GM19193 (cell line): ENCODE results near the gene DCDC2C.

Experiments used
- POLR2A ChIP-seq: IDR thresholded peaks from 4 replicates; pipeline ENCODE4 v1.6.1; 2011; ENCODE audit not compliant: insufficient read depth, insufficient read length; ENCODE audit errors: extremely low read depth

The DCDC2C gene

GRCh38 chr2:3743951-3744555 is 40.7 kb downstream of the DCDC2C start:
- TF ChIP-seq POLR2A = no peak

GRCh38 chr2:3745920-3746319 is 42.5 kb downstream of the DCDC2C start:
- no peak for TF ChIP-seq POLR2A

- no peak for TF ChIP-seq POLR2A
Measured at GRCh38 chr2:3747032-3747654, 43.8 kb downstream of the DCDC2C start.

DNA sequence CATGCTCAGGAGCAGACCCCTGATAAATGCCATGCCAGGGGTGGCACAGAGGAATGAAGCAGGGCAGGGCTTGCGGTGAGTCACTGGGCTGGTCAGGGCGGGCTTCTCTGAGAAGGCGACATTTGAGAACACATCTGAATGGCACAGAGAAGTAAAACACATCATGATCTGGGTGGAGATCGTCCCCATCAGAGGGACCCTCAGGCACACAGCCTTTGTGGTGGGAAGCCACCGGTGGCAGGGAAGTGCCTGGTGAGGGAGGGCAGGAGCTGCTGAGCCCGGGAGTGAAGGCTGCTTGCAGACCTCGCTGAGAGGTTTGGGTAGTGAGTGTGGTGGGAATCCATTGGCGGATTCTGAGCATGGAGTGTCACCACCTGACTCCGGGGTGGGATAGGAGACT is 44.5 kb downstream of the DCDC2C start:
- no peak for TF ChIP-seq POLR2A

DNA sequence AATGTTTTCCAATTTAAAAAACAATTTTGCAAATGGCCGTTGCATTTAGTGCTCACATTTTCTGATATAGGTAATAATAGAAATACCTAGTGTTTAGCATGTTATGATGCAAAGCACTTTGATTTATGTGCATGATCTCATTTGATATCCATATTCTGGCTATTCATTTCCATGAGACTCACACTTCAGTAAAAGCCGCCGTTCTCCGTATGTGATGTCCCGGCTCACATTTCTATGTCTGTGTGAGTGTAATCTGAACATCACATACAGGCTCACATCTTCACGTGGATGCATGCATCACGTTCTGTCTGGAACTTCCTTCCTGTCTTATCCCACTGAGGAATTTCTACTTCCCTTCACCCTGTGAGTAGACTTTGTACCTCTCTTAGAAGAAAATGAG is 45.8 kb downstream of the DCDC2C start:
- TF ChIP-seq POLR2A = no peak

- TF ChIP-seq POLR2A = no peak
Measured at GRCh38 chr2:3751251-3751650, 47.9 kb downstream of the DCDC2C start.

GRCh38 chr2:3751806-3752205 is 48.4 kb downstream of the DCDC2C start:
- TF ChIP-seq POLR2A = no peak

DNA sequence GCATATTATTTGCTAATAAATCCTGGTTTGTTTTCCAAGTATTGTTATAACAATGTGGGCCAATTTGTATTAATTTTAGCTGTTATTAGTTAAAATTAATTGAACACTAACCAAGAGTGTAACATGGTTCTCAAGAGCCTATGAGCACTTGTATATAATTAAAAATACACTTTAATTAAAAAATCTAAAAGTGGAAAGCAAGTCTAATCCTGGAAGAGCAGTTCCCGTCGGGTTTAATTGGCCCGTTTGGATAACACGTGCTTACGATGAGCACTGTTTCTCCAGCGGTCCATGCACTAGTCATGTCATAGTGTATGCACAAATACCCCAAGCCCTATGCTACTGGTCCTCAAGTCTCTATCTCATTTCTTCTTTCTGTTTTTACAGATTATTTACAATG is 49.0 kb downstream of the DCDC2C start:
- no peak for TF ChIP-seq POLR2A

DNA sequence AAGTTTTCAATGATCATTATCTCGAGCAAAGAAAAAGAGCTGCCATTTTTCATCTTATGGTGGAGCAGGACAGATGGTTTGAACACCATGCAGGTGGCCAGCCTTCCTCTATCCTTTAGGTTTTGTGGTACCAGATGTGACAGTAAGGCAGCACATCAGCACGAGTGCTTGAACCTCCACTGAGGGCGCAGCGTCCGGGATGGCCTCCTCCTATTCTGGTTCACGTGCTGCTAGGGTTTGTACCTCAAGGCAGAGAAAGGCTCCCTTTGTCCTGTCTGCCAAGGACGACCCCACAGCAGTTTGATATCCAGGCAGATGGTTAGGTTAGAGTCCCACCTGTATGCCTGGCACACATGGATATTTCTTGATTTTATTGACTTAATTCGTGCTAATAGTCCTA is 50.2 kb downstream of the DCDC2C start:
- TF ChIP-seq POLR2A = no peak

GRCh38 chr2:3754280-3754679 is 50.9 kb downstream of the DCDC2C start:
- TF ChIP-seq POLR2A = no peak

DNA sequence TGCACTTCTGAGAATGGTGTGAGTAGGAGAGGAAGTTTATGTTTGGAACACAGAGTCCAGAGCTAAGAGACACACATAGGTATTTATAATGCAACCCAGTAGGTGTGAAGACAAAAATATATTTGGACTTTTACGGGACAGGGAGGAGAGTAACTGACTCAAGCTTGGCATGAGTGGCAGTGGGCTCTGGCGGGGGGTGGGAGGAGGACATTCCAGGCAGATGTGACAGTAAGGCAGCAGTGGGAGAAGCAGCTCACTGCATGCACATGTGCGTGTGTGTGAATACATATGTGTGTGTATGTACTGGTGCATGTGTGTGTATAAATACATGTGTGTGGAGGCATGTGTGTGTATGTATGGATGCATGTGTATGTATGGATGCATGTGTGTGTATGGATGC is 51.4 kb downstream of the DCDC2C start:
- no peak for TF ChIP-seq POLR2A

DNA sequence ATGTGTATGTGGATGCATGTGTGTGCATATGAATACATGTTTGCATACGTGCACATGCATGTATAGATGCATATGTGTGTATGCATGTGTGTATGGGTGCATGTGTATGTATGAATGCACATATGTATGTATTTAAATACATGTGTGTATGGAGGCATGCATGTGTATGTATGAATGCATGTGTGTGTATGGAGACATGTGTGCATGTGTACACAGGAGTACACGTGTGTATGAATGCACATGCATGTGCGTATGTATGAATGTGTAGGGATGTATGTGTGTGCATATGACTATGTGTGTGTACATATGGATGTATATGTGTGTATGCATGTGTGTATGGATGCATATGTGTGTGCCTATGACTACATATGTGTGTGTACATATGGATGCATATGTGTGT is 51.9 kb downstream of the DCDC2C start:
- TF ChIP-seq POLR2A = no peak

- TF ChIP-seq POLR2A = no peak
Measured at GRCh38 chr2:3756306-3756705, 52.9 kb downstream of the DCDC2C start.

- no peak for TF ChIP-seq POLR2A
Measured at GRCh38 chr2:3758906-3759305, 55.5 kb downstream of the DCDC2C start.

DNA sequence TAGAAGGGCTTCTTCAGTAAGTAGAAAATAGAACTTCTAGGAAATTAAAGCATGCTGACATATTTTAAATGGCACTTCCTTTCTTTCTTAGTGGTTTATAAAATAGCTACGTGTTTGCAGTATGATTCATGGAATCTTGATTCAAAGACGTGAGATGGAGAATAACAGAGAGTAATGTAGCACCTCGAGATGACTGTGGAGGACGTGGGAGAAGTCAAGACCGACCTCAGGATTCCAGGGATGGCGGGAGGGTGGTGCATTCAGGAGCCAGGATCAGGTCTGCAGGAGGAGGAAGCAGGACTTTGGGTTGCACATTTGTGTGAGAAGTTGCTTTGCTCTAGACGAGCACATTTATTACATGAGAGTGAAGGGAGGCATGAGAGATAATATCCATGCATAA is 56.0 kb downstream of the DCDC2C start:
- no peak for TF ChIP-seq POLR2A

DNA sequence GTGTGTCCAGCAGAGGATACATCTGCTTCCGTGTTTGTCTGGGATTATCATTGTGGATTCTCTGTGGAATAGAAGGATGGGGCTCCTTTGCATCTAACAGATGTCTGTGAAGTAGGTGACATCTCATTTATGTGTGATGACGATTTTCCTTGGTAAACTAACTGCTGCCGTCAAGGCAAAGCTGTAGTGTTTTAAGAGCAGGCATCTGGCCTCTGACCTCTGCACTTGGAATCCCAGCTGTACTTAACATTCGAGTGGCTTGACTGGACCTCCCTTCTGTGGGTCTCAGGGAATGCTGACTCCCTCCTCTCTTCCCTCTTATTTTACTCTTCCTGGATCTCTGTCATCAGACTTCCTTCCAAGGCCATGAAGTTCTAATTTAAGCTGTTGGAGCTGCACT is 56.4 kb downstream of the DCDC2C start:
- TF ChIP-seq POLR2A = no peak

GRCh38 chr2:3761272-3761671 is 57.9 kb downstream of the DCDC2C start:
- no peak for TF ChIP-seq POLR2A
